Spleen (tissue), 7 donors: ENCODE data around the gene HMX3.

ENCODE experiments used
- CTCF ChIP-seq, 11 experiments: fragments of 200-600 bp in 7 of 11; fragments of 450-650 bp in 4 of 11; sonication (generic) in 4 of 11; IDR thresholded peaks in 8 of 11; conservative IDR thresholded peaks in 3 of 11; 1 replicate in 7 of 11; 2 replicates in 4 of 11; pipeline versions ENCODE4 v1.4.0 to v1.8.0; 2016 to 2021; ENCODE audit warnings: antibody characterized with exemption in 11 of 11, inconsistent platforms in 4 of 11, mild to moderate bottlenecking in 1 of 11
- POLR2AphosphoS5 ChIP-seq, 3 donors: sonication (generic); formaldehyde crosslinking; IDR thresholded peaks; one replicate each; pipeline ENCODE4 v1.5.1; 2017; ENCODE audit warnings: antibody characterized with exemption in 3 of 3
- donor health status: DM: no; HTN: no; CAD: no; lungs with moderate emphysema.
- donor health status: DM: no; HTN: no; CAD: no.
- donor health status: DM: no; HTN: no; CAD: no.

DNA sequence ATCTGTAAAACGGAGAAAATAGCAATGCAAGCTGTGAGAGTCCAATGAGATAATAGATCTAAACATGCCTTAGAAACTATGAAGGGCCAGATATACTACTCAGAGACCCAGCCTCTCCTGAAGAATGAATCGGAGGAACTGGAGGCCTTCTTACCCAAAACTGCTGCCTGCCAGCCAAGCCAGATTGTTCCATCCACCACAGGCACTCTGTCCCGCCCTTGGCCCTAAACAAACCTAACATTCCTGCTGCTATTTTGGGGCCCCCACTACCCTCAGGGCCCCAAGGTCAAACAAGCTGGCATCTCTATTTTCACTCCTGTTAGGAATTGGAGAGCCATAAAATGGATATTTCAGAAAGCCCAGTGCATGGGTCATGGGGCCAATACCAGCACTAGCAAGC, 48.0 kb upstream of the HMX3 start:
- TF ChIP-seq CTCF (IDR thresholded peaks at IDR 0.05 in 8 of 11, conservative IDR thresholded peaks at IDR 0.05 in 3 of 11) (no peak), POLR2AphosphoS5 (IDR thresholded peaks at IDR 0.05) (no peak)
